Astrocyte (in vitro differentiated cells and primary cell): Measurements from ENCODE around the gene ARHGAP32. TPM values are rescaled to one million over a fixed set of nuclear protein-coding genes. Genes with fewer than 3 reads are reported as not detected.
"Not testable (repeated sequence)": the region's sequence is repeated elsewhere in the genome, so short reads cannot be mapped to it uniquely, and the experiment has no call there.

ENCODE experiments used
- DNase-seq: peaks from one replicate; pipeline ENCODE4 v3.0.0-alpha.2; 2010; ENCODE audit warnings: low read depth
- FAIRE-seq: peaks from 2 replicates; lab custom pipeline; 2011; peaks lifted over from hg19 to GRCh38; lab: Jason Lieb, UNC
- H2AFZ ChIP-seq: 2 replicates; pipeline ENCODE4 v1.6.0; 2012; ENCODE audit warnings: low read depth, low read length, inconsistent platforms
- H3K27ac ChIP-seq: 2 replicates; pipeline ENCODE4 v1.5.1; 2011; ENCODE audit warnings: low read depth, low read length, inconsistent platforms
- H3K27me3 ChIP-seq: 2 replicates; pipeline ENCODE4 v1.6.0; 2011; ENCODE audit warnings: low read length, inconsistent platforms; ENCODE audit not compliant: insufficient read depth
- H3K36me3 ChIP-seq: 2 replicates; pipeline ENCODE4 v1.5.1; 2011; ENCODE audit warnings: low read length, inconsistent platforms; ENCODE audit not compliant: insufficient read depth
- H3K4me1 ChIP-seq: 2 replicates; pipeline ENCODE4 v1.5.1; 2011; ENCODE audit warnings: low read length, inconsistent platforms; ENCODE audit not compliant: insufficient read depth
- H3K4me2 ChIP-seq: 2 replicates; pipeline ENCODE4 v1.6.0; 2012; ENCODE audit warnings: low read length, inconsistent platforms
- H3K4me3 ChIP-seq: 2 replicates; pipeline ENCODE4 v1.5.1; 2011; ENCODE audit warnings: low read depth, mild to moderate bottlenecking, low read length, inconsistent platforms; ENCODE audit not compliant: insufficient read depth
- H3K79me2 ChIP-seq: 2 replicates; pipeline ENCODE4 v1.6.0; 2012; ENCODE audit warnings: mild to moderate bottlenecking, low read length, inconsistent platforms; ENCODE audit not compliant: insufficient read depth
- H3K9ac ChIP-seq: 2 replicates; pipeline ENCODE4 v1.6.0; 2012; ENCODE audit warnings: mild to moderate bottlenecking, low read length, inconsistent platforms
- H3K9me3 ChIP-seq: 2 replicates; pipeline ENCODE4 v1.5.1; 2012; ENCODE audit warnings: low read depth, mild to moderate bottlenecking, low read length, inconsistent platforms; ENCODE audit not compliant: insufficient read depth
- H4K20me1 ChIP-seq: 2 replicates; pipeline ENCODE4 v1.6.0; 2012; ENCODE audit warnings: low read length, inconsistent platforms; ENCODE audit not compliant: insufficient read depth
- H3K27ac Mint-ChIP-seq: one replicate; pipeline ENCODE4 v1.8.0; 2021; ENCODE audit warnings: mild to moderate bottlenecking, mixed read lengths; ENCODE audit not compliant: unreplicated experiment
- H3K27me3 Mint-ChIP-seq: one replicate; pipeline ENCODE4 v1.8.0; 2021; ENCODE audit warnings: low read depth, mixed read lengths; ENCODE audit not compliant: unreplicated experiment
- H3K36me3 Mint-ChIP-seq: one replicate; pipeline ENCODE4 v1.8.0; 2021; ENCODE audit warnings: low read depth, mixed read lengths; ENCODE audit not compliant: unreplicated experiment
- H3K4me1 Mint-ChIP-seq: one replicate; pipeline ENCODE4 v1.8.0; 2021; ENCODE audit warnings: low read depth, mixed read lengths; ENCODE audit not compliant: unreplicated experiment
- H3K4me3 Mint-ChIP-seq: one replicate; pipeline ENCODE4 v1.8.0; 2021; ENCODE audit warnings: mild to moderate bottlenecking, moderate library complexity, mixed read lengths; ENCODE audit not compliant: unreplicated experiment
- H3K9me3 Mint-ChIP-seq: one replicate; pipeline ENCODE4 v1.8.0; 2021; ENCODE audit warnings: mild to moderate bottlenecking, mixed read lengths; ENCODE audit not compliant: unreplicated experiment
- EZH2 ChIP-seq: IDR thresholded peaks from 2 replicates; pipeline ENCODE4 v1.6.1; 2012; ENCODE audit warnings: mild to moderate bottlenecking, low read length, inconsistent platforms; ENCODE audit not compliant: insufficient read depth
- total RNA-seq: library from RNA; stranded (reverse); gene quantifications from 2 replicates; pipeline ENCODE4 v1.2.1, GENCODE V29; 2021
- TF ChIP-seq, protein P1 (sequence below): IDR thresholded peaks from 2 replicates; pipeline ENCODE4 v1.5.1; 2011; ENCODE audit warnings: low read depth, mild to moderate bottlenecking, inconsistent platforms, low read length, moderate library complexity; ENCODE audit not compliant: insufficient read depth

The ARHGAP32 gene
- total RNA-seq, 1 donor from 2014 or later: 21.6 TPM

DNA sequence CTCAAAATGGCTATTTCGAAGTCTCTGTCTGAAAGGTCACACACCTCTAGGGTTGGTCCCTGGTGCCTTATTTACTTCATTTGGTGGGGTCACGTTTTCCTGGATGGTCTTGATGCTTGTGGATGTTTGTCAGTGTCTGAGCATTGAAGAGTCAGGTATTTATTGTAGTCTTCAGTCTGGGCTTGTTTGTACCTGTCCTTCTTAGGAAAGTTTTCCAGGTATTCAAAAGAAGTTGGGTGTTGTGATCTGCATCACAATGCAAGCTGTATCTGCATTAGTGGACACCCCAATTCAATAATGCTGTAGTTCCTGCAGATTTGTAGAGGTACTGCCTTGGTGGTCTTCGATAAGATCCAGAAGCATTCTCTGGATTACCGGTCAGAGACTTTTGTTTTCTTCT is 186.0 kb downstream of the ARHGAP32 start:
- no peak overlapping the region for H2AFZ ChIP-seq
- no peak overlapping the region for H3K27ac ChIP-seq
- no peak overlapping the region for H3K4me2 ChIP-seq
- H3K9me3 Mint-ChIP-seq: peaks cover 15% of the 10 kb centered on the region
- no peak for DNase-seq
- no peaks in the 10 kb centered on the region for H4K20me1 ChIP-seq
- H3K9me3 ChIP-seq: no peaks in the 10 kb centered on the region
- no peaks in the 10 kb centered on the region for H3K27me3 Mint-ChIP-seq
- TF ChIP-seq, protein P1, sequence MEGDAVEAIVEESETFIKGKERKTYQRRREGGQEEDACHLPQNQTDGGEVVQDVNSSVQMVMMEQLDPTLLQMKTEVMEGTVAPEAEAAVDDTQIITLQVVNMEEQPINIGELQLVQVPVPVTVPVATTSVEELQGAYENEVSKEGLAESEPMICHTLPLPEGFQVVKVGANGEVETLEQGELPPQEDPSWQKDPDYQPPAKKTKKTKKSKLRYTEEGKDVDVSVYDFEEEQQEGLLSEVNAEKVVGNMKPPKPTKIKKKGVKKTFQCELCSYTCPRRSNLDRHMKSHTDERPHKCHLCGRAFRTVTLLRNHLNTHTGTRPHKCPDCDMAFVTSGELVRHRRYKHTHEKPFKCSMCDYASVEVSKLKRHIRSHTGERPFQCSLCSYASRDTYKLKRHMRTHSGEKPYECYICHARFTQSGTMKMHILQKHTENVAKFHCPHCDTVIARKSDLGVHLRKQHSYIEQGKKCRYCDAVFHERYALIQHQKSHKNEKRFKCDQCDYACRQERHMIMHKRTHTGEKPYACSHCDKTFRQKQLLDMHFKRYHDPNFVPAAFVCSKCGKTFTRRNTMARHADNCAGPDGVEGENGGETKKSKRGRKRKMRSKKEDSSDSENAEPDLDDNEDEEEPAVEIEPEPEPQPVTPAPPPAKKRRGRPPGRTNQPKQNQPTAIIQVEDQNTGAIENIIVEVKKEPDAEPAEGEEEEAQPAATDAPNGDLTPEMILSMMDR: no peak
- no peak for TF ChIP-seq EZH2
- no peak for FAIRE-seq
- no peak overlapping the region for H3K27ac Mint-ChIP-seq
- no peak overlapping the region for H3K9ac ChIP-seq
- H3K4me1 ChIP-seq: no peaks in the 10 kb centered on the region
- H3K4me3 Mint-ChIP-seq: no peak overlapping the region
- H3K4me3 ChIP-seq: no peak overlapping the region
- no peaks in the 10 kb centered on the region for H3K27me3 ChIP-seq
- H3K79me2 ChIP-seq: no peaks in the 10 kb centered on the region
- no peaks in the 10 kb centered on the region for H3K4me1 Mint-ChIP-seq
- peaks cover 6% of the 10 kb centered on the region for H3K36me3 Mint-ChIP-seq
- no peaks in the 10 kb centered on the region for H3K36me3 ChIP-seq

DNA sequence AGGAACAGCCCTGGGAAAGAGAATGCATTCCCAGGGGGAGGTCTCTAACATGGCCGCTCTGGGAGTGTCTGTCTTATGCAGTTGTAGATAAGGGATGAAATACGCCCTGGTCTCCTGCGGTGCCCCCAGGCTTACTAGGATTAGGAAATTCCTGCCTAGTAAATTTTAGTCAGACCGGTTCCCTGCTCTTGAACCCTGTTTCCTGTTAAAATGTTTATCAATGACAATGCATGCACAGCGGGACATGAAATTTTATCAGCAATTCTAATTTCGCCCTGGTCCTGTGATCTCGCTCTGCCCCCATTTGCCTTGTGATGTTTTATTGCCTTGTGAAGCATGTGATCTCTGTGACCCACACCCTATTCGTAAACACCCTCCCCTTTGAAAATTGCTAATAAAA is 193.0 kb downstream of the ARHGAP32 start:
- H3K9me3 ChIP-seq, H3K27ac Mint-ChIP-seq, H3K36me3 ChIP-seq, H3K4me3 ChIP-seq, DNase-seq, FAIRE-seq, H3K4me1 ChIP-seq, H4K20me1 ChIP-seq, H3K4me2 ChIP-seq, H3K27me3 ChIP-seq, H2AFZ ChIP-seq, H3K27ac ChIP-seq, H3K4me3 Mint-ChIP-seq, H3K4me1 Mint-ChIP-seq, H3K27me3 Mint-ChIP-seq, H3K9ac ChIP-seq, H3K36me3 Mint-ChIP-seq, H3K79me2 ChIP-seq: not testable (repeated sequence)
- peaks cover 24% of the 10 kb centered on the region for H3K9me3 Mint-ChIP-seq

DNA sequence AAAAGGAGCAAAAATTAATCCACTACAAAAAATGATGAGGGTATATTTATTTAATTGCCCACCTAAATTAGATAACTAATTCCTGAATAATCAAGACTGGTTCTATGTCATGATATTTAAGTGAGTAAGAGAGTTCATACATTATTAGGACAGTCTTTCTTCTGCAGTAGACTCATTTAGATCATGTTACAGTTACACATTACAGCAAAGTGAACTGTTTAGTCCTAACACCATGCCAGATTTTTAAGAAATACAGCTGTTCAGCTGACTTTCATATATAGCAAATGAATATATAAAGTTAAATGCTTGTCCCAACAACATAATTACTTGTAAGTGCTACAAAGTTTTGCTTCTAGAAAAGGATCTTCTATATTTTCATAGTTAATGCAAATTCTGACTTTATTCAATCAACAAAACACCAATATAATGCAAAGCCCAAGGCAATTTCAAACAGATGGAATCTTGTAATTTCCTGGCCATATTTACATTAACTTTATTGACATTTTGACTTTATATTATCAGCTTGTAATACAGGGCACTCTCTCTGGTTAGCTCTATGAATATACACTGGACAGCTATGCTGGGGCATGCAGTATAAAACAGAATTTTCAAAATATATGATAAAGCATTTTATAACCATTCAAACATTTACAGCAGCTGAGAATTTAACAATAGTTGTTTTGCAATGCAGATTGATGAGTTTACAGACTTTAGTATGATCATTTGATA is 203.7 kb downstream of the ARHGAP32 start:
- TF ChIP-seq EZH2: no peak
- TF ChIP-seq, protein P1: no peak
- Histone ChIP-seq H3K9ac (no peak overlapping the region), H3K27ac (no peak overlapping the region), H2AFZ (no peak overlapping the region), H3K9me3 (no peaks in the 10 kb centered on the region), H3K27me3 (no peaks in the 10 kb centered on the region), H3K4me2 (no peak overlapping the region), H3K4me1 (no peaks in the 10 kb centered on the region), H3K4me3 (no peak overlapping the region), H3K36me3 (no peaks in the 10 kb centered on the region), H3K79me2 (no peaks in the 10 kb centered on the region), H4K20me1 (no peaks in the 10 kb centered on the region)
- H3K27me3 Mint-ChIP-seq: no peaks in the 10 kb centered on the region
- no peak for DNase-seq
- no peaks in the 10 kb centered on the region for H3K9me3 Mint-ChIP-seq
- no peak for FAIRE-seq
- no peak overlapping the region for H3K27ac Mint-ChIP-seq
- H3K36me3 Mint-ChIP-seq: peaks cover 6% of the 10 kb centered on the region
- H3K4me1 Mint-ChIP-seq: no peaks in the 10 kb centered on the region
- no peak overlapping the region for H3K4me3 Mint-ChIP-seq
